Endothelial cell of umbilical vein (primary cell): ENCODE measurements around the gene SMIM10L2A. TPM values are rescaled to one million over a fixed set of nuclear protein-coding genes. Genes with fewer than 3 reads are reported as not detected.

Experiments
- BruUV-seq: library from RNA; stranded (reverse); fragments of 400-500 nt; replicated peaks from 2 replicates; lab custom pipeline; 2021; lab: Mats Ljungman, UMichigan
- CTCF ChIA-PET: fragments of 300-600, 350-600 bp; sonication (Branson Sonifier 250); formaldehyde crosslinking; loops from one replicate; lab custom pipeline; 2021; ENCODE audit warnings: antibody characterized with exemption, inconsistent platforms; lab: Charles Lee
- POLR2A ChIA-PET: fragments of 300-600, 350-600 bp; sonication (Branson Sonifier 250); formaldehyde crosslinking; loops from one replicate; lab custom pipeline; 2021; ENCODE audit warnings: antibody characterized with exemption, inconsistent platforms; lab: Charles Lee
- DNase-seq: peaks from one replicate; pipeline ENCODE4 v3.0.0-alpha.2; 2011; ENCODE audit warnings: low read depth, low spot score
- FAIRE-seq: peaks from 2 replicates; lab custom pipeline; 2011; peaks lifted over from hg19 to GRCh38; lab: Jason Lieb, UNC
- H2AFZ ChIP-seq: 2 replicates; pipeline ENCODE4 v1.6.0; 2012; ENCODE audit warnings: low read depth, low read length, control low read depth, inconsistent platforms
- H3K27ac ChIP-seq: 2 replicates; pipeline ENCODE4 v1.5.1; 2011; ENCODE audit warnings: low read depth, mild to moderate bottlenecking, control low read depth, low read length, moderate library complexity; ENCODE audit not compliant: insufficient read depth
- H3K27me3 ChIP-seq, 2 experiments: 2 replicates each; pipeline versions ENCODE4 v1.6.0 to v1.6.1; 2011; ENCODE audit warnings: low read length in 2 of 2, mixed read lengths in 1 of 2; ENCODE audit not compliant: control insufficient read depth in 2 of 2, insufficient read depth in 2 of 2
- H3K36me3 ChIP-seq, 2 experiments: 2 replicates in 1 of 2; 3 replicates in 1 of 2; pipeline ENCODE4 v1.5.1; 2011; ENCODE audit warnings: low read length in 2 of 2, mild to moderate bottlenecking in 1 of 2, moderate library complexity in 1 of 2; ENCODE audit not compliant: control insufficient read depth in 2 of 2, insufficient read depth in 2 of 2; ENCODE audit errors: extremely low read depth in 1 of 2
- H3K4me1 ChIP-seq: 3 replicates; pipeline ENCODE4 v1.5.1; 2011; ENCODE audit warnings: mild to moderate bottlenecking, low read length; ENCODE audit not compliant: control insufficient read depth, insufficient read depth; ENCODE audit errors: extremely low read depth
- H3K4me2 ChIP-seq: 2 replicates; pipeline ENCODE4 v1.6.1; 2011; ENCODE audit warnings: low read length, control low read depth, mixed read lengths; ENCODE audit not compliant: insufficient read depth
- H3K4me3 ChIP-seq, 3 experiments: fragments of 200-600 bp in 1 of 3; sonication (generic), shearing (Covaris generic) in 1 of 3; replicated peaks in 1 of 3; 2 replicates each; pipeline ENCODE4 v1.5.1; 2011 to 2016; ENCODE audit warnings: control low read depth in 3 of 3, low read length in 3 of 3, mild to moderate bottlenecking in 2 of 3, inconsistent platforms in 1 of 3, low read depth in 1 of 3, moderate library complexity in 1 of 3; ENCODE audit not compliant: insufficient read depth in 1 of 3
- H3K79me2 ChIP-seq: 2 replicates; pipeline ENCODE4 v1.6.0; 2012; ENCODE audit warnings: low read length, inconsistent platforms; ENCODE audit not compliant: control insufficient read depth, insufficient read depth
- H3K9ac ChIP-seq: replicated peaks from 2 replicates; pipeline ENCODE3; 2011; ENCODE audit warnings: low read length, control low read depth; ENCODE audit not compliant: insufficient read depth; ENCODE audit errors: extremely low read depth
- H3K9me1 ChIP-seq: replicated peaks from 3 replicates; pipeline ENCODE4 v1.6.0; 2011; ENCODE audit warnings: mild to moderate bottlenecking, low read length; ENCODE audit not compliant: control insufficient read depth, insufficient read depth; ENCODE audit errors: extremely low read depth
- H3K9me3 ChIP-seq: replicated peaks from 2 replicates; pipeline ENCODE4 v1.5.1; 2012; ENCODE audit warnings: low read length, inconsistent platforms; ENCODE audit not compliant: control insufficient read depth, insufficient read depth
- H4K20me1 ChIP-seq: replicated peaks from 2 replicates; pipeline ENCODE3; 2011; ENCODE audit warnings: mild to moderate bottlenecking, low read length; ENCODE audit not compliant: control insufficient read depth, insufficient read depth; ENCODE audit errors: extremely low read depth
- EZH2 ChIP-seq: IDR thresholded peaks from 2 replicates; pipeline ENCODE4 v1.6.1; 2012; ENCODE audit warnings: borderline replicate concordance, low read depth, mild to moderate bottlenecking, moderate library complexity, low read length, inconsistent platforms; ENCODE audit not compliant: severe bottlenecking
- GATA2 ChIP-seq: IDR thresholded peaks from 2 replicates; pipeline ENCODE4 v1.7.0; 2011; ENCODE audit warnings: low read depth, mild to moderate bottlenecking, moderate library complexity, mixed read lengths, low read length; ENCODE audit not compliant: insufficient read length, insufficient read depth
- JUN ChIP-seq: IDR thresholded peaks from 2 replicates; pipeline ENCODE4 v1.6.1; 2011; ENCODE audit warnings: borderline replicate concordance, low read depth; ENCODE audit not compliant: insufficient read length, insufficient read depth
- MAX ChIP-seq: IDR thresholded peaks from 2 replicates; pipeline ENCODE4 v1.6.1; 2011; ENCODE audit not compliant: insufficient read depth, insufficient read length
- MYC ChIP-seq: IDR thresholded peaks from one replicate; pipeline ENCODE4 v1.6.1; 2011; ENCODE audit warnings: mild to moderate bottlenecking, low read depth, low read length
- POLR2AphosphoS5 ChIP-seq: IDR thresholded peaks from 2 replicates; pipeline ENCODE4 v1.6.1; 2012; ENCODE audit warnings: low read depth, mild to moderate bottlenecking, control low read depth, low read length, moderate library complexity; ENCODE audit not compliant: insufficient read depth
- dilution Hi-C: fragments of 300-500 bp; cut with MboI; formaldehyde crosslinking; loops from one replicate; pipeline ENCODE4 v1.15.0; 2019; ENCODE audit warnings: low sequenced_read_pairs; ENCODE audit not compliant: extremely low pct_ligation_motif_present
- intact Hi-C: fragments of 100-400 bp; cut with micrococcal nuclease; formaldehyde crosslinking; loops from one replicate; pipeline ENCODE4 v1.10.0; 2022
- polyA plus RNA-seq, 4 experiments: library from polyadenylated mRNA; depleted of rRNA in 3 of 4; stranded (reverse) in 3 of 4; unstranded in 1 of 4; fragments of >200 nt; gene quantifications; 2 replicates each; pipeline versions ENCODE4 v1.2.1 to v1.2.3, GENCODE V29; 2011 to 2012; ENCODE audit warnings: missing spikeins in 1 of 4
- total RNA-seq: library from RNA; stranded (reverse); gene quantifications from 2 replicates; pipeline ENCODE4 v1.2.3, GENCODE V29; 2021

Gene SMIM10L2A
- total and polyA plus RNA-seq, 2 donors (not counting 3 experiments of a cell fraction or from before 2014, with no cell fraction given): 0.10 to 0.24 TPM

GRCh38 chrX:135435139-135435922 is 13.6 kb downstream of the SMIM10L2A start:
- Histone ChIP-seq H3K4me1 (no peaks in the 10 kb centered on the region), H3K27me3 (no peaks in the 10 kb centered on the region), H3K79me2 (no peaks in the 10 kb centered on the region), H3K4me3 (no peak overlapping the region), H3K9me1 (no peaks in the 10 kb centered on the region), H2AFZ (no peak overlapping the region), H3K9me3 (no peaks in the 10 kb centered on the region), H3K36me3 (no peaks in the 10 kb centered on the region), H3K27ac (no peak overlapping the region), H3K4me2 (no peak overlapping the region), H3K9ac (no peak overlapping the region), H4K20me1 (no peaks in the 10 kb centered on the region)
- no TSS peak for BruUV-seq
- DNase-seq: no peak
- POLR2A ChIA-PET: no interaction called here
- TF ChIP-seq POLR2AphosphoS5 (no peak), MAX (no peak)
- FAIRE-seq: no peak
- intact Hi-C loops (no loop called here), dilution Hi-C loops (no loop called here)
- CTCF ChIA-PET: interaction anchor here (1.3 kb wide), 2 partner anchors 9 to 324 kb away, joined by 3 read pairs; no protein-coding TSS in a partner anchor

- Histone ChIP-seq H3K4me1 (no peaks in the 10 kb centered on the region), H3K9me1 (no peaks in the 10 kb centered on the region), H3K36me3 (no peaks in the 10 kb centered on the region), H2AFZ (no peak overlapping the region), H4K20me1 (no peaks in the 10 kb centered on the region), H3K27me3 (no peaks in the 10 kb centered on the region), H3K27ac (no peak overlapping the region), H3K4me3 (no peak overlapping the region), H3K9me3 (no peaks in the 10 kb centered on the region), H3K9ac (no peak overlapping the region), H3K4me2 (no peak overlapping the region), H3K79me2 (no peaks in the 10 kb centered on the region)
- FAIRE-seq (no peak), DNase-seq (no peak)
- BruUV-seq: no TSS peak
- no peak for TF ChIP-seq JUN
- no peak for TF ChIP-seq POLR2AphosphoS5
- no peak for TF ChIP-seq GATA2
- no peak for TF ChIP-seq MYC
- no peak for TF ChIP-seq EZH2
- ChIA-PET CTCF (interaction anchor here (1.3 kb wide), 1 partner anchor 10 kb away, joined by 3 read pairs; no protein-coding TSS in a partner anchor), POLR2A (no interaction called here)
- dilution Hi-C loops: no loop called here
- intact Hi-C loops: no loop called here
Observed at GRCh38 chrX:135435933-135436332, 14.2 kb downstream of the SMIM10L2A start.
